Epithelial cell of esophagus (primary cell): Measurements from ENCODE around the gene DPH3.

Source experiments
- DNase-seq: peaks from one replicate; pipeline ENCODE4 v3.0.0; 2010; ENCODE audit warnings: low read depth
- H3K4me3 ChIP-seq: 2 replicates; pipeline ENCODE4 v1.5.1; 2011; ENCODE audit warnings: mild to moderate bottlenecking, low read length, control low read depth
- CTCF ChIP-seq: IDR thresholded peaks from 2 replicates; pipeline ENCODE4 v1.5.1; 2011; ENCODE audit warnings: low read depth, mild to moderate bottlenecking, low read length, control low read depth, inconsistent platforms; ENCODE audit not compliant: insufficient read depth; ENCODE audit errors: missing control alignments

Gene DPH3

DNA sequence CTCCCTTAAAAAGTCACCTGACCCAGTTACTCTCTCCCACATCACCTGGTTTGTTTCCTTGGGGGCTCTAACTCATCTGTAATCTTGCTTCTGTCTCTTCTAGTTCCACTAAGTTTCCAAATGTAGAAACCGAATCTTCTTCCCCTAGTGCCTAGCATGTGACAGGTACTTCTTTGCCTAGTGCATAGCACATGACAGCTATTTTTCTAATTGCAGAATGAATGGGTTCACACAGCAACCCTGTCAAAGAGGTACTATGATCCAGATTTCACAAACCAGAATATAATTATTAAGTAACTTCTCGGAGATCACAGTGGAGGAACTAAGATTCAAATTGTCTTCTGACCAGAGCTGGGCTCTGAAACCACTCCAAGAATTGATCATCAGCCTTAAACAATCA, 7.4 kb downstream of the DPH3 start:
- H3K4me3 ChIP-seq: no peak overlapping the region
- DNase-seq: no peak
- TF ChIP-seq CTCF: no peak

GRCh38 chr3:16255726-16256125, 9.0 kb downstream of the DPH3 start:
- H3K4me3 ChIP-seq: no peak overlapping the region
- DNase-seq: no peak
- TF ChIP-seq CTCF: no peak

GRCh38 chr3:16255326-16255725, 9.4 kb downstream of the DPH3 start:
- DNase-seq: no peak
- no peak overlapping the region for H3K4me3 ChIP-seq
- TF ChIP-seq CTCF: no peak

GRCh38 chr3:16254916-16255315, 9.8 kb downstream of the DPH3 start:
- TF ChIP-seq CTCF: no peak
- DNase-seq: no peak
- no peak overlapping the region for H3K4me3 ChIP-seq

DNA sequence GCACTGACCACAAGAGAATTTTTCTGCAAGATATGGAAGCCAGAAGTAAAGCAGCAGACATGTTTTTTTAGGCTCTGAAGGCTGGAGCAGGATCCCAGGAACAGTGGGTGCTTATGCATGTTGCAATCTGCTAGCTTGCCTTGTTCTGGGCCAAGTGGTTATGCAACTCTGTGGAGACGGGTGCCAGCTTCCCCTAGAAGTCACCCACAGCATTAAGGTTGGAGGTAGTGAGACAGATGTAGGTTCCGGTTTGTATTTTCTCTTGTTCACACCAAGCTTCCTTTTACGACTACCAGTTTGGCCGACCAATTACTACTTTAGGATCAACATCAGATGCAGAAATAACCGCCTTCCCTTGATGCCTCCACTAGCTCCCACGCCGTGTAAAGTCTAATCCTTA, 11.1 kb downstream of the DPH3 start:
- DNase-seq: peak; percentile 51
- no peak for TF ChIP-seq CTCF
- no peak overlapping the region for H3K4me3 ChIP-seq

DNA sequence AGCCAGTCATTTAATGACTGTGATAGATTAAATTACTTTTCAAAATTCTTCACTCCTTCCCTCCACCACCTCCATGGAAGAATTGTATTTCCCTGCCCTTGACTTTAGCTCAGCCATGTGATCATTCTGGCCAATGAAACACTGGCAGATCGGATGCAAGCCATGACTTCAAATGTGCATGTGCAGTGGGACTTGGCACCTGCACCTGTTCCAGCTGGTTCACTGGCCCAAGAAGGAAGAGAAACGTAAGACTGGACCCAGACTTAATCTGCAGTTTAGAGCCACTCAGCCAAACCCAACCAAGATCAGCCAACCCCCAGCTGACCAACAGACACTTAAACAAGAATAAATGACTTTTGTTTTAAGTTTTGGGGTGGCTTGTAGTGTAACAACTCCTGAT, 11.8 kb downstream of the DPH3 start:
- no peak for TF ChIP-seq CTCF
- DNase-seq: no peak
- H3K4me3 ChIP-seq: no peak overlapping the region

DNA sequence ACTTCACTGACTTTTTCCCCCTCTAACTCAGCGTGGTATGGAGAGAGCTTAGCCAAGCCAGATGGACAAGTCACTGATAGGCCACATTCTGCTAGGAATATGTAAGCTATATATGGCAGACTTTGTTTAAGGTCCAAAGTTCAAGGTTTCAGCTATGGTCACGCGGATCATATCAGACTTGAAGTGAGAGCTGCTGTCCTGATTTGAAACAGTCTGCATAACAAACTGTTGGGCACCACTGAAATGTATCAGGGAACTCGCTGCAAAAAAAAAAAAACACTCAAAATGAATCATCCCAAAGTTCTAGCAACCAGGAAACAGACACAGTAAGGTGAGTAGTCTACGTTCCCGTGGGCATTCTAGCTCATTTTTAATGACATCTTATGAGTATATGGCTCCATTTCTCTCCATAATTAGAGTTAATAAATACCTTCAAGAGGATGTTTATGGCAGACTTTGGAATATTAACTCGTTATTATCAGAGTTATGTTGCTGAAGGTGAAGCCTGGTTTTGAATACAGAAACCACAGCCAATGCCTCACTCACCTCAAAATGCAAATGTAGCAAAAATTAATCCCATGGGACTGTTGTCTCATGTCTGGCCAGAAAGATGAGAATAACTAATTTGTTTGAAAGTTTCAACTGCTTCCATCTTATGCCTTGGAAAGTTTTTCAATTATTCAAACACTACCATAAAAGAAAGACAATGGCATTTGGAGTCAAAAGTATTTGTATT, 12.3 kb downstream of the DPH3 start:
- DNase-seq: peak; percentile 65
- TF ChIP-seq CTCF: no peak
- no peak overlapping the region for H3K4me3 ChIP-seq
